ENCODE measurements around the gene CCR5AS.

The CCR5AS gene

GRCh38 chr3:46416811-46417510, 10.1 kb upstream of the CCR5AS start:
- no peak for TF ChIP-seq CTCF (conservative IDR thresholded peaks at IDR 0.05; ENCODE audit: low read depth, low read length)
- no peak overlapping the region for H3K4me3 ChIP-seq (ENCODE audit: low read depth, low read length)
- no peak for DNase-seq (ENCODE audit: low read depth)

GRCh38 chr3:46416125-46416810, 9.4 kb upstream of the CCR5AS start:
- H3K4me3 ChIP-seq (ENCODE audit: low read depth, low read length) = no peak overlapping the region
- DNase-seq (ENCODE audit: low read depth) = peak; percentile 47
- TF ChIP-seq CTCF (conservative IDR thresholded peaks at IDR 0.05; ENCODE audit: low read depth, low read length) = no peak

- DNase-seq (ENCODE audit: low read depth) = no peak
- TF ChIP-seq CTCF (conservative IDR thresholded peaks at IDR 0.05; ENCODE audit: low read depth, low read length) = no peak
- H3K4me3 ChIP-seq (ENCODE audit: low read depth, low read length) = no peak overlapping the region
Observed at GRCh38 chr3:46414739-46415138, 7.9 kb upstream of the CCR5AS start.

GRCh38 chr3:46413951-46414350, 7.1 kb upstream of the CCR5AS start:
- DNase-seq (ENCODE audit: low read depth) = no peak
- TF ChIP-seq CTCF (conservative IDR thresholded peaks at IDR 0.05; ENCODE audit: low read depth, low read length) = no peak
- no peak overlapping the region for H3K4me3 ChIP-seq (ENCODE audit: low read depth, low read length)

- no peak for DNase-seq (ENCODE audit: low read depth)
- TF ChIP-seq CTCF (conservative IDR thresholded peaks at IDR 0.05; ENCODE audit: low read depth, low read length) = no peak
- H3K4me3 ChIP-seq (ENCODE audit: low read depth, low read length) = no peak overlapping the region
Observed at GRCh38 chr3:46412786-46413298, 6.0 kb upstream of the CCR5AS start.

- H3K4me3 ChIP-seq (ENCODE audit: low read depth, low read length) = no peak overlapping the region
- no peak for DNase-seq (ENCODE audit: low read depth)
- peak; percentile 29 for TF ChIP-seq CTCF (conservative IDR thresholded peaks at IDR 0.05; ENCODE audit: low read depth, low read length)
Observed at GRCh38 chr3:46411271-46411670, 4.4 kb upstream of the CCR5AS start.
